ENCODE results near the gene ZEB1. TPM values are rescaled to one million over a fixed set of nuclear protein-coding genes. Genes with fewer than 3 reads are reported as not detected.
"Not testable (repeated sequence)": the region's sequence is repeated elsewhere in the genome, so short reads cannot be mapped to it uniquely, and the experiment has no call there.

The ZEB1 gene
- total RNA-seq, 1 experiment from 2014 or later: 25.3 TPM

- in situ Hi-C loops (cut with HindIII; ENCODE audit: low sequenced_read_pairs): no loop called here
Observed at GRCh38 chr10:31359979-31360378, 41.0 kb downstream of the ZEB1 start.

GRCh38 chr10:31361475-31361874, 42.5 kb downstream of the ZEB1 start:
- in situ Hi-C loops (cut with HindIII; ENCODE audit: low sequenced_read_pairs); DNase-seq (ENCODE audit: low spot score): not testable (repeated sequence)

More at GRCh38 chr10:31359979-31360378, 41.0 kb downstream of the ZEB1 start:
- DNase-seq (ENCODE audit: low spot score): no peak

- in situ Hi-C loops (cut with HindIII; ENCODE audit: low sequenced_read_pairs): no loop called here
- no peak for DNase-seq (ENCODE audit: low spot score)
Observed at GRCh38 chr10:31362023-31362641, 43.1 kb downstream of the ZEB1 start.

DNA sequence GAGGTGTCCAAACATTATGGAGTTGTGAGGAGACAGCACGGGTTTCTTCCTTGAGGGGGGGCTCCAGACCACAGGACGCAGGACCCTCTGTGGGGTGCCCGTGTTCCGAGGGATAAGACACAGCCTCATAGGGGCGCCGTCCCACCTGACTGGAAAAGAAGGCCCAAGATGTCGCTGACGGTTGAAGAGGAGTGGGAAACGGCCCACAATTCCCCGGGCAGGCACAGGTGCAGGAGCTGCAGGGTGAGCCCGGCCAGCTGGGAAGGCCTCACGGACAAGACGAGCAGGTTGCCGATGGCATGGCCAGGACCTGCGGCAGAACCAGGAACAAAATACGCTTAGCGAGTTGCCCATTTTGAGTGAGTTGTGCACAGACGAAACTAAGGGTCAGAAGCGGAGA, 44.7 kb downstream of the ZEB1 start:
- DNase-seq (ENCODE audit: low spot score); in situ Hi-C loops (cut with HindIII; ENCODE audit: low sequenced_read_pairs): not testable (repeated sequence)

GRCh38 chr10:31364238-31364637, 45.2 kb downstream of the ZEB1 start:
- DNase-seq (ENCODE audit: low spot score); in situ Hi-C loops (cut with HindIII; ENCODE audit: low sequenced_read_pairs): not testable (repeated sequence)

DNA sequence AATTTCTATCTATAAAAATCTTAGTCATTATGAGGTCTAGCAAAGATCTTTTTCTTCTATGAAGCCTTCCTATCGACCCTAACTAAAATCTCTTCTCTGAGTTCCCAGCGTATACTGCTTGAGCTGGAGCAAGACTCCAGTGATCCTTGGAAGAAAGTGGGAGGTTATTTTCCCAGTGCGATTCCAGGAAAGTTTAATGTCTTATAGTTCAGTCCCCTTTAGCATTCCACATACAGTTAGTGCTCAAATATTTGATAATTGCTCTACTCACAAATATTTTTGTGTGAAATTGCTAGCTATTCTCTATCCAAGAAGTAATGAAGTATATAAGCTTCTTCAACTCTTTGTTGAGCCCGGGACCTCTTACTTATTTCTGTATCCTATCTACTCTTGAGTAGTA, 47.7 kb downstream of the ZEB1 start:
- in situ Hi-C loops (cut with HindIII; ENCODE audit: low sequenced_read_pairs): no loop called here
- DNase-seq (ENCODE audit: low spot score): no peak

DNA sequence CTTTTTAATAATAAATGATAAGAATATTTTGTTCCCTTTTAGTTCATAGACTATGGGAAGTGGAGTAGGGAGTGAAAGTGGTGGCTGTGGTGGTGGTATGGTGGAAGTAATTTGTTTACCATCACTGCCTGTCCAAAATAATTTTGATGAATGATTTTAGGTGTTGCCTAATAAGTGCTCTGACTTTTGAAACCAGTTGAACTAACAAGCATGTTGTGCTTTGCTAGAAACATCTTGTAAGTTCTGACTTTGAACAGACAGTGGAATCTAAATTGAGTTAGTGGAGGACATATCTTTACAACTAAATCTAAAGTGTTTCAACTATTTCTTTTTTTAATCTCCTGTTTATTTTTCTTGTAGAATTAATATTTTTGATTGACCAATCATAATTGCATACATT, 49.7 kb downstream of the ZEB1 start:
- in situ Hi-C loops (cut with HindIII; ENCODE audit: low sequenced_read_pairs): no loop called here
- DNase-seq (ENCODE audit: low spot score): no peak

GRCh38 chr10:31372439-31372838, 53.4 kb downstream of the ZEB1 start:
- in situ Hi-C loops (cut with HindIII; ENCODE audit: low sequenced_read_pairs): no loop called here
- DNase-seq (ENCODE audit: low spot score): no peak

GRCh38 chr10:31374146-31374696, 55.2 kb downstream of the ZEB1 start:
- in situ Hi-C loops (cut with HindIII; ENCODE audit: low sequenced_read_pairs): no loop called here
- no peak for DNase-seq (ENCODE audit: low spot score)

DNA sequence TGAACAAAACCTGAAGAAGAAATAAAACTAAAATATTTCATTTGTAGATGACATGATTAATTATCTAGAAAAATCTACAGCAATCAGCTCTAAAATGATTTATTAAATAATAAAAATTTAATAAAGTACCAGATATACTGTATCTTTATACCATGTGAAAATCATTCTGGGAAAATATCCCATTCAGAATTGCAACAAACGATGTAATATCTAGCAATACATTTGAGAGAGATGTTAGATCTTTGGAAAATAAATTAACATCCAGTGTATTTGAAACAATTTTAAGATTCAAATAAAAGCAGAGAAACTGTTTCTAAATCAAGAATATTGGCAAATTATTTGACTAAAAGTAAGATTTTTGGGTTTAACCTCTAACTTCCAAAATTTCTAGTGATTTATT, 62.2 kb downstream of the ZEB1 start:
- DNase-seq (ENCODE audit: low spot score): no peak
- in situ Hi-C loops (cut with HindIII; ENCODE audit: low sequenced_read_pairs): no loop called here

DNA sequence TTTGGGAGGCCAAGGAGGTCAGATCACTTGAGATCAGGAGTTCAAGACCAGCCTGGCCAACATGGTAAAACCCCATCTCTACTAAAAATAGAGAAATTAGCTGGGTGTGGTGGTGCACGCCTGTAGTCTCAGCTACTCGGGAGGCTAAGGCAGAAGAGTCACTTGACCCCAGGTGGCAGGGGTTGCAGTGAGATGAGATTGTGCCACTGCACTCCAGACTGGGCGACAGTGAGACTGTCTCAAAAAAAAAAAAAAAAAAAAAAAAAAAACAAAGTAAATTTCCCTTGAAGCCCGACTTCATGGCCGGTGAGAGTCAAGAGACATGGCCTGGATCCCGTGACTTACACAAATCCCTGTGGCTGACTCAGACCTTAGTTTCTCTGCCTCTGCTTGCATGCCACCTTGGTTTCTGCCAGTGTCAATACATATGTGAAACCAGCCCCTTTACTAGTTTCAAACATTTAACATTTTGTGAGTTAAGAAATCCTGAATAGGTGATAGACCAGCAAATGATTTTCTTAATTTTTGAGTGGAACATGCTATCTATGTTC, 62.8 kb downstream of the ZEB1 start:
- in situ Hi-C loops (cut with HindIII; ENCODE audit: low sequenced_read_pairs): no loop called here
- DNase-seq (ENCODE audit: low spot score): no peak

DNA sequence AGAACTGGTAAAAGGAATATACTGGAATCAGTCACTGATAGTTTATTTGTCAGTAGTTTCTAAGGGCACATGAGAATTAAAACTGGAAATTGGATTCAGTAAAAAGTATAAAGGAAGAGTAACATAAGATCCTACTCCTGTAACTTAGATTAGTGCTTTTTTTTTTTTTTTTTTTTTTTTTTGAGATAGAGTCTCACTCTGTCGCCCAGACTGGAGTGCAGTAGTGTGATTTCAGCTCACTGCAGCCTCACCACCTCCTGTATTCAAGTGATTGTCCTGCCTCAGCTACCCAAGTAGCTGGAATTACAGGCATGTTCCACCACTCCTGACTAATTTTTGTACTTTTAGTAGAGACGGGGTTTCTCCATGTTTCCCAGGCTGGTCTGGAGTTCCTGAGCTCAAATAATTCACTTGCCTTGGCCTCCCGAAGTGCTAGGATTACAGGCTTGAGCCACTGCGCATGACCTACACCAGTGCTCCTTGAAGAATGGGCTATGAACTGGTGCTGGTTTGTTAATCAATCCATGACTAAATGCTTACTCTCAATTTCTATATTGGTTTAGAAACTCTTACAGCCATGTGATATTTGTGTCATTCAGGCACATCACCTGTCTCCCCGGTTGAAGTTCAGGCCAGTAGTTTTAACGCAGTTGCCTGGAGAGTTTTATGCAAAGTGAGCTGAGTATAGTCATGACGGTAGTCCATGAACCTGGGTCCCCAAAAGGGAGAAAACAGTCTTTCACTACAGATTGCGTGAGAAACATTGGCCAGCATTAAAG, 65.0 kb downstream of the ZEB1 start:
- in situ Hi-C loops (cut with HindIII; ENCODE audit: low sequenced_read_pairs): no loop called here
- no peak for DNase-seq (ENCODE audit: low spot score)

DNA sequence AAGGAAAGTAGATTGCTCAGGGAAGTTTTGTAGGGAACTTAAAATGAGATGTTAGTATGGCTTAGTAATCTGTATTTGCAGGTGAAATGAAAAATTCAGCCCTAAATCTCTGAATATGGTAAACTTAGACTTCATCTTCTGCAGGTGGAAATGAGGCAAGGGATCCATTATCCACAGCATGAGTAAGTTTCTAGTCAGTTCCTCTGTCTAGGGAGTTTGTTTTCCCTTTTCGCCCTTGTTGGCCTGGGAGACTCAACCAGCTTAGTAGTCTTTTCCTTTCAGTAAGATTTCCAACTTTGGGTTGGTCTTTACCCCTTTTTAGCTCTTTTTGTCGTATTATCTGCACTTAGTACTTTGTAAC, 65.6 kb downstream of the ZEB1 start:
- no peak for DNase-seq (ENCODE audit: low spot score)
- in situ Hi-C loops (cut with HindIII; ENCODE audit: low sequenced_read_pairs): no loop called here

DNA sequence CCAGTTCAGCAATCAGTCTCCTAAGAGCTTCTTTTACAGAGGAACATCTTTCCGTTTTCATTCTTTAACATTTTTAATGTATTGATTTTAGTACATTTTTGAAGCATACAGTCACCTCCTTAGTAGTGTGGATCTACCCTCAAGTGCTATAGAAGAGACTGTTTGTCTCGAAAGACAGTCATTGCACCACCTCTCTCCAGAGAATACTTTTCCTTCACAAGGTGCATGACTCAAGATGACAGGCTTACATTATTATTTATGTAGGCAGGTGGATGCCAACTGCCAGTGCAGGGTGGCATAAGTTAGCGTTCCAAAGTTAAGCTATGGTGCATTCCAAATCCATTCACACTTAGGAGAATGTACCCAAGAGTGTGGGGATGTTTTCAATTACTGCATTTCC, 71.8 kb downstream of the ZEB1 start:
- no peak for DNase-seq (ENCODE audit: low spot score)
- in situ Hi-C loops (cut with HindIII; ENCODE audit: low sequenced_read_pairs): no loop called here

DNA sequence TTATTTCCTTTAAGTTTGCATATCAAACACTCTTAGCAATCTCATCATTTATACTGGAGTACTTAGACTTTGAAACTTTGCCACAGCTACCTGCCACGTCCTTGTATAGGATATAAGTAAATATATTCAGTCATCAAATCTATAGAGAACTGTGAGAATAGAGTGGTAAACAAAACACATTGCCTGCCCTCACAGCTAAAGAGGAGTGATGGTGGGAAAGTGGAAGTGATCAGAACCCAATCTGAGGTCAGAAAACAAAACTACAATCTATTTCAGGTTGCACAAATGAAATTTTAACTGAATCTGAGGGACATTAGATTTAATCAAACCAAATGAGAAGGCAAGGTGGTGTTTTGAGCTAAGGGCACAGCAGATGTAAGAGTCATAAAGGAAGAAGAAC, 74.8 kb downstream of the ZEB1 start:
- in situ Hi-C loops (cut with HindIII; ENCODE audit: low sequenced_read_pairs): no loop called here
- no peak for DNase-seq (ENCODE audit: low spot score)

DNA sequence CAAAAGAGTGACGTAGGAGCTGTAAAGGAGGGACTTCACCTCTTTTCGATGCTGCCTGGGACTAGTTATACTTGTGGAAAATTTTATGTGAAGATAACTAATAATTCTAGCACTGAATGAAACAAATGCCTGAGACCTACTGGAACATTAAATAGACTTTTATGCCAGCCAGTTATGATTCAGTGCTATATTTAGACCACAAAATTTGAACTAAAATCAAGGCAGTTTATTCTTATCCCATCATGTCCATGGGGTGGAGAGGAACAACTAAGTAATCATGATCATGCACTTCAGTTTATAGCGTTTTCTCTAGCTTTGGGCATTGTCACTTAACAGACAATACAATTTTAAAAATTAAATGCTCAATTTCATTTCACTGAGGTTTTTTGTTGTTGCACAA, 76.7 kb downstream of the ZEB1 start:
- in situ Hi-C loops (cut with HindIII; ENCODE audit: low sequenced_read_pairs): no loop called here
- peak; percentile 53 for DNase-seq (ENCODE audit: low spot score)

- DNase-seq (ENCODE audit: low spot score): peak; percentile 21
- in situ Hi-C loops (cut with HindIII; ENCODE audit: low sequenced_read_pairs): no loop called here
Observed at GRCh38 chr10:31396376-31396775, 77.4 kb downstream of the ZEB1 start.

- in situ Hi-C loops (cut with HindIII; ENCODE audit: low sequenced_read_pairs): no loop called here
- DNase-seq (ENCODE audit: low spot score): no peak
Observed at GRCh38 chr10:31397852-31398251, 78.8 kb downstream of the ZEB1 start.

DNA sequence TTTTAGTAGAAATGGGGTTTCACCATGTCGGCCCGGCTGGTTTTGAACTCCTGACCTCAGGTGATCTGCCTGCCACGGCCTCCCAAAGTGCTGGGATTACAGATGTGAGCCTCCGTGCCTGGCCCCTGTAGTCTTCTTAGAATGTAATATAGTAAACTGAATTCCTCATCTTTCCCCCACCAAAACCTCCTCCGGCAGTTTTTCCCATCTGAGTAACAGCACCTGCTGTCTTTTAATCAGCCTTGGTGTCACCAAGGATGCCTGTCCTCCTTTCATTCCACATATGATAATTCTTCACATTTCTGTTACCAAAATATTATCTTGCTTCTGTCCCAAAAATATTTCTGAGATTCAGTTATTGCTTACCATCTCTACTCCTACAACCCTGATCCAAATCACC, 80.2 kb downstream of the ZEB1 start:
- no peak for DNase-seq (ENCODE audit: low spot score)
- in situ Hi-C loops (cut with HindIII; ENCODE audit: low sequenced_read_pairs): no loop called here

DNA sequence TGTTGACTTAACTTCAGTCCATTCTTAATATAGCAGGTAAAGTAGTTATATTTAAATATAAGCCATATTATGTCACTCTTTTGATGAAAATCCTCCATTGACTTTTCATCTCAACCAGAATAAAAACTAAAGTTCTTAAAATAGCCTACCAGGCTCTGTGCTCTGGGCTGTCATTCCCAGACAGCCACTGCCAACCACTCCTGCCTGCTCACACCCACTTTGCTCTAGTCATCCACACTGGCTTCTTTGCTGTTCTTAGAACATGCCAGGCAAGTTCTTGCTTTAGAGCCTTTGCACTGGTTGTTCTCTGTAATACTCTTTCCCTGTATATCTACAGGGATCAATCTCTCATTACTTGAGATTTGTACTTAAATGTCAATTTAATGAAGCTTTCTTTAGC, 80.6 kb downstream of the ZEB1 start:
- in situ Hi-C loops (cut with HindIII; ENCODE audit: low sequenced_read_pairs): no loop called here

More for the DNA sequence above, 80.6 kb downstream of the ZEB1 start:
- DNase-seq (ENCODE audit: low spot score): no peak
